ENCODE results near the gene SIPA1L3.
"Not testable (repeated sequence)": the region's sequence is repeated elsewhere in the genome, so short reads cannot be mapped to it uniquely, and the experiment has no call there.

Gene SIPA1L3

GRCh38 chr19:38045554-38046253 is 138.7 kb downstream of the SIPA1L3 start:
- no peak for DNase-seq (ENCODE audit: low read depth)

- no peak for DNase-seq (ENCODE audit: low read depth)
These were observed 139.4 kb downstream of the SIPA1L3 start for GRCh38 chr19:38046254-38047048.

GRCh38 chr19:38047049-38047438 is 140.0 kb downstream of the SIPA1L3 start:
- DNase-seq (ENCODE audit: low read depth), result no peak

GRCh38 chr19:38047641-38048040 is 140.6 kb downstream of the SIPA1L3 start:
- DNase-seq (ENCODE audit: low read depth), result no peak

- DNase-seq (ENCODE audit: low read depth), result peak; percentile 31
These were observed 142.2 kb downstream of the SIPA1L3 start for GRCh38 chr19:38049105-38049649.

GRCh38 chr19:38055010-38055409 is 148.0 kb downstream of the SIPA1L3 start:
- DNase-seq (ENCODE audit: low read depth), result no peak

GRCh38 chr19:38055655-38056521 is 148.9 kb downstream of the SIPA1L3 start:
- no peak for DNase-seq (ENCODE audit: low read depth)

GRCh38 chr19:38056646-38057045 is 149.6 kb downstream of the SIPA1L3 start:
- no peak for DNase-seq (ENCODE audit: low read depth)

GRCh38 chr19:38057959-38058690 is 151.1 kb downstream of the SIPA1L3 start:
- no peak for DNase-seq (ENCODE audit: low read depth)

GRCh38 chr19:38059897-38060296 is 152.9 kb downstream of the SIPA1L3 start:
- DNase-seq (ENCODE audit: low read depth), result no peak

- DNase-seq (ENCODE audit: low read depth), result no peak
These were observed 153.3 kb downstream of the SIPA1L3 start for GRCh38 chr19:38060331-38060730.

- no peak for DNase-seq (ENCODE audit: low read depth)
These were observed 154.3 kb downstream of the SIPA1L3 start for GRCh38 chr19:38061294-38061693.

- DNase-seq (ENCODE audit: low read depth), result no peak
These were observed 156.2 kb downstream of the SIPA1L3 start for GRCh38 chr19:38062959-38063761.

GRCh38 chr19:38063928-38064327 is 156.9 kb downstream of the SIPA1L3 start:
- no peak for DNase-seq (ENCODE audit: low read depth)

- no peak for DNase-seq (ENCODE audit: low read depth)
These were observed 157.8 kb downstream of the SIPA1L3 start for GRCh38 chr19:38064661-38065425.

GRCh38 chr19:38065775-38066174 is 158.8 kb downstream of the SIPA1L3 start:
- DNase-seq (ENCODE audit: low read depth), result not testable (repeated sequence)

- DNase-seq (ENCODE audit: low read depth), result no peak
These were observed 161.8 kb downstream of the SIPA1L3 start for GRCh38 chr19:38068826-38069225.

- no peak for DNase-seq (ENCODE audit: low read depth)
These were observed 163.6 kb downstream of the SIPA1L3 start for GRCh38 chr19:38070573-38070972.

- DNase-seq (ENCODE audit: low read depth), result not testable (repeated sequence)
These were observed 164.0 kb downstream of the SIPA1L3 start for GRCh38 chr19:38071054-38071453.

GRCh38 chr19:38071647-38072046 is 164.6 kb downstream of the SIPA1L3 start:
- no peak for DNase-seq (ENCODE audit: low read depth)

Measured in activated T-helper 9 cell treated with anti-CD3 and anti-CD28 coated beads, Interleukin-2, amount 50 U/mL, for 16 hours (primary cell).